ENCODE measurements around the gene ZNF136. TPM values are rescaled to one million over a fixed set of nuclear protein-coding genes. Genes with fewer than 3 reads are reported as not detected.

ZNF136 gene
- total and polyA plus RNA-seq, 2 experiments from 2014 or later = 5.3 to 10.0 TPM

GRCh38 chr19:12222980-12223630, 60.2 kb downstream of the ZNF136 start:
- H3K36me3 ChIP-seq (replicated peaks; ENCODE audit: insufficient read depth, low read depth) = no peaks in the 10 kb centered on the region
- H3K27me3 ChIP-seq = no peaks in the 10 kb centered on the region
- peaks cover 13% of the 10 kb centered on the region for H3K9me3 ChIP-seq (ENCODE audit: low read depth)
- H3K27ac ChIP-seq = no peak overlapping the region
- no peak overlapping the region for H2AFZ ChIP-seq
- H3K4me1 ChIP-seq (ENCODE audit: insufficient read depth) = no peaks in the 10 kb centered on the region
- H4K20me1 ChIP-seq (ENCODE audit: insufficient read depth, poor library complexity, severe bottlenecking) = no peaks in the 10 kb centered on the region
- H3K4me2 ChIP-seq = no peak overlapping the region
- no peak overlapping the region for H3K4me3 ChIP-seq
- no peak for DNase-seq (ENCODE audit: low spot score)
- no peaks in the 10 kb centered on the region for H3K79me2 ChIP-seq
- no peaks in the 10 kb centered on the region for H3K9me2 ChIP-seq (replicated peaks; ENCODE audit: insufficient read depth)
- no peak for TF ChIP-seq EZH2phosphoT487 (IDR thresholded peaks at IDR 0.05; ENCODE audit: low read depth, severe bottlenecking, unreplicated experiment)
- no peak for TF ChIP-seq EZH2 (IDR thresholded peaks at IDR 0.05; ENCODE audit: borderline replicate concordance)
- TF ChIP-seq, protein P1, sequence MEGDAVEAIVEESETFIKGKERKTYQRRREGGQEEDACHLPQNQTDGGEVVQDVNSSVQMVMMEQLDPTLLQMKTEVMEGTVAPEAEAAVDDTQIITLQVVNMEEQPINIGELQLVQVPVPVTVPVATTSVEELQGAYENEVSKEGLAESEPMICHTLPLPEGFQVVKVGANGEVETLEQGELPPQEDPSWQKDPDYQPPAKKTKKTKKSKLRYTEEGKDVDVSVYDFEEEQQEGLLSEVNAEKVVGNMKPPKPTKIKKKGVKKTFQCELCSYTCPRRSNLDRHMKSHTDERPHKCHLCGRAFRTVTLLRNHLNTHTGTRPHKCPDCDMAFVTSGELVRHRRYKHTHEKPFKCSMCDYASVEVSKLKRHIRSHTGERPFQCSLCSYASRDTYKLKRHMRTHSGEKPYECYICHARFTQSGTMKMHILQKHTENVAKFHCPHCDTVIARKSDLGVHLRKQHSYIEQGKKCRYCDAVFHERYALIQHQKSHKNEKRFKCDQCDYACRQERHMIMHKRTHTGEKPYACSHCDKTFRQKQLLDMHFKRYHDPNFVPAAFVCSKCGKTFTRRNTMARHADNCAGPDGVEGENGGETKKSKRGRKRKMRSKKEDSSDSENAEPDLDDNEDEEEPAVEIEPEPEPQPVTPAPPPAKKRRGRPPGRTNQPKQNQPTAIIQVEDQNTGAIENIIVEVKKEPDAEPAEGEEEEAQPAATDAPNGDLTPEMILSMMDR (IDR thresholded peaks at IDR 0.05; ENCODE audit: poor library complexity) = no peak
- WGBS (ENCODE audit: low lambda C conversion rate, missing lambda C conversion rate) = 100% methylated on average over 1 of the region's 1 CpG

- TF ChIP-seq EZH2phosphoT487 (IDR thresholded peaks at IDR 0.05; ENCODE audit: low read depth, severe bottlenecking, unreplicated experiment) (no peak), EZH2 (IDR thresholded peaks at IDR 0.05; ENCODE audit: borderline replicate concordance) (no peak)
- TF ChIP-seq, protein P1 (IDR thresholded peaks at IDR 0.05; ENCODE audit: poor library complexity) = no peak
Observed at GRCh38 chr19:12224676-12225075, 61.8 kb downstream of the ZNF136 start.

GRCh38 chr19:12229990-12230389, 67.1 kb downstream of the ZNF136 start:
- no peak for TF ChIP-seq EZH2 (IDR thresholded peaks at IDR 0.05; ENCODE audit: borderline replicate concordance)
- no peak for TF ChIP-seq EZH2phosphoT487 (IDR thresholded peaks at IDR 0.05; ENCODE audit: low read depth, severe bottlenecking, unreplicated experiment)
- TF ChIP-seq, protein P1 (IDR thresholded peaks at IDR 0.05; ENCODE audit: poor library complexity) = no peak
- H2AFZ ChIP-seq = no peak overlapping the region
- no peak overlapping the region for H3K27ac ChIP-seq
- WGBS (ENCODE audit: low lambda C conversion rate, missing lambda C conversion rate) = 92% methylated on average over 3 of the region's 3 CpGs
- H3K79me2 ChIP-seq = no peaks in the 10 kb centered on the region
- no peak overlapping the region for H3K4me2 ChIP-seq
- H4K20me1 ChIP-seq (ENCODE audit: insufficient read depth, poor library complexity, severe bottlenecking) = no peaks in the 10 kb centered on the region
- H3K4me3 ChIP-seq = no peak overlapping the region
- DNase-seq (ENCODE audit: low spot score) = no peak
- H3K4me1 ChIP-seq (ENCODE audit: insufficient read depth) = no peaks in the 10 kb centered on the region
- no peaks in the 10 kb centered on the region for H3K36me3 ChIP-seq (replicated peaks; ENCODE audit: insufficient read depth, low read depth)
- H3K9me3 ChIP-seq (ENCODE audit: low read depth) = no peaks in the 10 kb centered on the region
- H3K9me2 ChIP-seq (replicated peaks; ENCODE audit: insufficient read depth) = no peaks in the 10 kb centered on the region
- no peaks in the 10 kb centered on the region for H3K27me3 ChIP-seq

More at GRCh38 chr19:12224676-12225075, 61.8 kb downstream of the ZNF136 start:
- H3K4me2 ChIP-seq = no peak overlapping the region
- H2AFZ ChIP-seq = no peak overlapping the region
- no peaks in the 10 kb centered on the region for H3K4me1 ChIP-seq (ENCODE audit: insufficient read depth)
- WGBS (ENCODE audit: low lambda C conversion rate, missing lambda C conversion rate) = over 99% methylated on average over 6 of the region's 6 CpGs
- H3K9me2 ChIP-seq (replicated peaks; ENCODE audit: insufficient read depth) = no peaks in the 10 kb centered on the region
- H3K4me3 ChIP-seq = no peak overlapping the region
- no peak overlapping the region for H3K27ac ChIP-seq
- H3K9me3 ChIP-seq (ENCODE audit: low read depth) = peaks cover 6% of the 10 kb centered on the region
- H4K20me1 ChIP-seq (ENCODE audit: insufficient read depth, poor library complexity, severe bottlenecking) = no peaks in the 10 kb centered on the region
- no peaks in the 10 kb centered on the region for H3K36me3 ChIP-seq (replicated peaks; ENCODE audit: insufficient read depth, low read depth)
- no peak for DNase-seq (ENCODE audit: low spot score)
- H3K79me2 ChIP-seq = no peaks in the 10 kb centered on the region
- H3K27me3 ChIP-seq = no peaks in the 10 kb centered on the region

Data from hepatocyte (in vitro differentiated cells).